Heart right ventricle (tissue), 16 donors: Measurements from ENCODE around the gene UFSP2. TPM values are rescaled to one million over a fixed set of nuclear protein-coding genes. Genes with fewer than 3 reads are reported as not detected.

Experiments used
- ATAC-seq, 8 donors: fragments of 200-7000 bp; cut with Tn5 transposase; one replicate each; pipeline ENCODE4 v1.9.1; 2020; ENCODE audit warnings: mild to moderate bottlenecking in 8 of 8, moderate library complexity in 8 of 8, moderate number of reproducible peaks in 1 of 8
- DNase-seq, 2 donors: peaks; one replicate each; pipeline ENCODE4 v3.0.0-alpha.2; 2020
- H3K27ac ChIP-seq, 10 donors: fragments of 200-600 bp; sonication (generic) in 2 of 10; one replicate each; pipeline versions ENCODE4 v1.5.0 to v1.8.0; 2020 to 2022; ENCODE audit warnings: mild to moderate bottlenecking in 3 of 10
- H3K27me3 ChIP-seq, 7 donors: fragments of 200-600 bp; one replicate each; pipeline ENCODE4 v1.8.0; 2021 to 2022; ENCODE audit warnings: mild to moderate bottlenecking in 2 of 7
- H3K36me3 ChIP-seq, 9 donors: fragments of 200-600 bp; sonication (generic) in 1 of 9; one replicate each; pipeline versions ENCODE4 v1.5.0 to v1.8.0; 2020 to 2022; ENCODE audit warnings: mild to moderate bottlenecking in 2 of 9
- H3K4me1 ChIP-seq, 9 donors: fragments of 200-600 bp; sonication (generic) in 1 of 9; one replicate each; pipeline versions ENCODE4 v1.5.0 to v1.8.0; 2020 to 2022; ENCODE audit warnings: mild to moderate bottlenecking in 4 of 9
- H3K4me3 ChIP-seq, 10 donors: fragments of 200-600 bp; sonication (generic) in 2 of 10; one replicate each; pipeline versions ENCODE4 v1.5.0 to v1.8.0; 2020 to 2022; ENCODE audit warnings: mild to moderate bottlenecking in 7 of 10, moderate library complexity in 2 of 10
- H3K9me3 ChIP-seq, 11 donors: fragments of 200-600 bp in 10 of 11; sonication (generic) in 2 of 11; one replicate each; pipeline versions ENCODE4 v1.5.0 to v1.8.0; 2013 to 2022; ENCODE audit warnings: mild to moderate bottlenecking in 2 of 11, control low read depth in 1 of 11, moderate library complexity in 1 of 11
- CTCF ChIP-seq, 9 donors: fragments of 200-600 bp; sonication (generic) in 2 of 9; IDR thresholded peaks; one replicate each; pipeline versions ENCODE4 v1.5.0 to v1.8.0; 2021 to 2022; ENCODE audit warnings: antibody characterized with exemption in 9 of 9, mild to moderate bottlenecking in 5 of 9, moderate library complexity in 1 of 9
- WGBS, 2 donors: extraction: QIAGEN DNeasy Blood & Tissue Kit; methylation state at CpG; one replicate each; pipeline ENCODE4 v1.1.7; 2013; ENCODE audit warnings: inconsistent platforms in 1 of 2; 5-methylcytosine and 5-hydroxymethylcytosine counted together
- intact Hi-C, 10 donors: fragments of 100-400 bp; cut with DNase I; formaldehyde crosslinking; loops; one replicate each; pipeline versions ENCODE4 v1.11.1 to v1.14.2; 2022
- polyA plus RNA-seq, 2 donors: library from polyadenylated mRNA; stranded (reverse); fragments of 200-250 nt; gene quantifications; one replicate each; pipeline ENCODE4 v1.2.3, GENCODE V29; 2013
- total RNA-seq, 10 donors: library from RNA; stranded (reverse); fragmentation: NEBNext Ultra II Directional in 3 of 10; extraction: Animal tissue kit (Norgen Biotek cat#: 25700) in 3 of 10; gene quantifications; one replicate each; pipeline versions ENCODE4 v1.2.1 to v1.2.4, GENCODE V29; 2021 to 2023
- donor health status: Arrhythmogenic right ventricular cardiomyopathy.
- donor health status: ischemic (EF 13 %, LVEDD 7.1; RV severe dilation, severe dysfunction).
- donor health status: healthy with polysubstance abuse.
- donor health status: DM: no; HTN: yes; CAD: no.
- donor health status: DM: no; HTN: no; CAD: no.
- donor health status: ischemic (EF 25% LVEDD 6.9; RV normal size, moderate dysfunction).
- donor health status: ischemic (EF 25% LVEDD 5.7; RV mildly dilated, moderate dysfunction).
- donor health status: healthy.
- donor health status: DM: yes; HTN: yes; CAD: no.
- donor health status: Ischemic cardiomyopathy.
- donor health status: ischemic (EF 35%, LVEDD 5.7; RV mildly dilated, moderate dysfunction).
- donor health status: nonischemic (EF 11% LVEDD 7.7; RV severe dilation, severe dysfunction).
- donor health status: DM: yes; HTN: yes; CAD: no.
- donor health status: PGD.
- donor health status: ischemic (EF 29% LVEDD 5.4; RV normal size, mild dysfunction).
- donor health status: nonischemic (EF 23%, LVEDD 6.1; RV moderate dilation, normal function).

UFSP2 gene
- total and polyA plus RNA-seq, 12 donors, result 16.5 to 52.4 (median 41.8) TPM

GRCh38 chr4:185378264-185378663 is 47.5 kb downstream of the UFSP2 start:
- intact Hi-C loops, result no loop called here
- Histone ChIP-seq H3K4me1 (no peaks in the 10 kb centered on the region), H3K36me3 (peaks cover 0 to 3% (median 0%) of the 10 kb centered on the region in 9 donors), H3K27me3 (no peaks in the 10 kb centered on the region), H3K27ac (no peak overlapping the region), H3K4me3 (no peak overlapping the region), H3K9me3 (peaks cover 0 to 12% (median 0%) of the 10 kb centered on the region in 11 donors)
- no peak for DNase-seq
- 93 to 99% methylated on average over 6 of the region's 6 CpGs for WGBS, 2 donors
- ATAC-seq, result no peak
- TF ChIP-seq CTCF (IDR thresholded peaks at IDR 0.05), result no peak

GRCh38 chr4:185374573-185374972 is 51.2 kb downstream of the UFSP2 start:
- WGBS, 2 donors, result 70 to 71% methylated on average over 6 of the region's 6 CpGs
- H3K36me3 ChIP-seq, result peaks cover 0 to 35% (median 7%) of the 10 kb centered on the region in 9 donors
- intact Hi-C loops, result no loop called here
- H3K27me3 ChIP-seq, result no peaks in the 10 kb centered on the region
- TF ChIP-seq CTCF (IDR thresholded peaks at IDR 0.05), result no peak
- no peaks in the 10 kb centered on the region for H3K4me1 ChIP-seq
- DNase-seq (no peak), ATAC-seq (no peak)
- H3K9me3 ChIP-seq, result no peaks in the 10 kb centered on the region
- H3K27ac ChIP-seq, result no peak overlapping the region
- H3K4me3 ChIP-seq, result no peak overlapping the region

- Histone ChIP-seq H3K27ac (no peak overlapping the region), H3K4me1 (no peaks in the 10 kb centered on the region), H3K27me3 (no peaks in the 10 kb centered on the region), H3K4me3 (no peak overlapping the region), H3K9me3 (no peaks in the 10 kb centered on the region), H3K36me3 (peaks cover 0 to 38% (median 7%) of the 10 kb centered on the region in 9 donors)
- WGBS, 2 donors, result 86 to 89% methylated on average over 7 of the region's 7 CpGs
- ATAC-seq (no peak), DNase-seq (no peak)
- no peak for TF ChIP-seq CTCF (IDR thresholded peaks at IDR 0.05)
- intact Hi-C loops, result no loop called here
These were observed 51.7 kb downstream of the UFSP2 start for GRCh38 chr4:185374027-185374426.

- Histone ChIP-seq H3K4me3 (no peak overlapping the region), H3K27ac (no peak overlapping the region), H3K27me3 (no peaks in the 10 kb centered on the region), H3K36me3 (peaks cover 0 to 49% (median 7%) of the 10 kb centered on the region in 9 donors), H3K4me1 (no peaks in the 10 kb centered on the region), H3K9me3 (no peaks in the 10 kb centered on the region)
- DNase-seq (no peak), ATAC-seq (no peak)
- TF ChIP-seq CTCF (IDR thresholded peaks at IDR 0.05), result no peak
- intact Hi-C loops, result no loop called here
- WGBS, 2 donors, result 95 to 96% methylated on average over 11 of the region's 11 CpGs
These were observed 54.1 kb downstream of the UFSP2 start for GRCh38 chr4:185371702-185372101.
